Thyroid gland (tissue), 4 donors: ENCODE data around the gene HDAC9. TPM values are rescaled to one million over a fixed set of nuclear protein-coding genes. Genes with fewer than 3 reads are reported as not detected.
A peak's percentile ranks its signal among the peaks of the same experiment; 100 is the strongest.

Experiments
- DNase-seq, 2 donors: peaks; one replicate each; pipeline ENCODE4 v3.0.0-alpha.2; 2019
- H3K27ac ChIP-seq, 3 donors: fragments of 200-600 bp; sonication (generic); 1 replicate in 2 of 3; 2 replicates in 1 of 3; pipeline ENCODE4 v1.5.1; 2016 to 2019; ENCODE audit warnings: mild to moderate bottlenecking in 1 of 3, moderate library complexity in 1 of 3
- H3K27me3 ChIP-seq: fragments of 200-600 bp; sonication (generic); one replicate; pipeline ENCODE4 v1.5.1; 2019
- H3K36me3 ChIP-seq, 2 donors: fragments of 200-600 bp; sonication (generic); one replicate each; pipeline ENCODE4 v1.5.1; 2016 to 2019
- H3K4me1 ChIP-seq, 2 donors: fragments of 200-600 bp; sonication (generic); one replicate each; pipeline ENCODE4 v1.5.1; 2017 to 2019
- H3K4me3 ChIP-seq, 3 donors: fragments of 200-600 bp; sonication (generic); replicated peaks in 1 of 3; 1 replicate in 2 of 3; 2 replicates in 1 of 3; pipeline ENCODE4 v1.5.1; 2016; ENCODE audit warnings: mild to moderate bottlenecking in 1 of 3
- H3K9me3 ChIP-seq: fragments of 200-600 bp; sonication (generic); one replicate; pipeline ENCODE4 v1.5.1; 2017
- CTCF ChIP-seq, 6 experiments: fragments of 200-600 bp in 3 of 6; fragments of 450-650 bp in 3 of 6; sonication (generic) in 3 of 6; IDR thresholded peaks; one replicate each; pipeline ENCODE4 v1.5.1; 2016 to 2019; ENCODE audit warnings: antibody characterized with exemption in 6 of 6, mild to moderate bottlenecking in 2 of 6, inconsistent platforms in 1 of 6, moderate library complexity in 1 of 6
- POLR2A ChIP-seq, 2 donors: fragments of 450-650 bp; IDR thresholded peaks; one replicate each; pipeline ENCODE4 v1.6.1; 2017; ENCODE audit warnings: antibody characterized with exemption in 2 of 2, mild to moderate bottlenecking in 2 of 2, moderate library complexity in 1 of 2
- WGBS, 2 donors: methylation state at CpG; one replicate each; pipeline ENCODE4 v1.1.5; 2017; 5-methylcytosine and 5-hydroxymethylcytosine counted together
- intact Hi-C: fragments of 100-400 bp; cut with DNase I; formaldehyde crosslinking; loops from one replicate; pipeline ENCODE4 v1.15.1; 2023
- total RNA-seq, 4 donors: library from RNA; depleted of rRNA; stranded (reverse); fragments of >200 nt; gene quantifications; one replicate each; pipeline ENCODE4 v1.2.3, GENCODE V29; 2016

The HDAC9 gene
- total RNA-seq, 4 donors from 2014 or later: 5.4 to 28.2 (median 7.2) TPM

GRCh38 chr7:18610331-18610948, 114.9 kb downstream of the HDAC9 start:
- H3K4me3 ChIP-seq: no peak overlapping the region
- H3K27me3 ChIP-seq: no peaks in the 10 kb centered on the region
- H3K36me3 ChIP-seq: no peaks in the 10 kb centered on the region
- intact Hi-C loops: no loop called here
- TF ChIP-seq CTCF (IDR thresholded peaks at IDR 0.05) (peak; percentile 10 to 52 (median 37)), POLR2A (IDR thresholded peaks at IDR 0.05) (no peak)
- H3K4me1 ChIP-seq: no peaks in the 10 kb centered on the region
- peak; percentile 2 for DNase-seq
- WGBS, 2 donors: 51 to 52% methylated on average over 8 of the region's 8 CpGs
- H3K27ac ChIP-seq: no peak overlapping the region
- no peaks in the 10 kb centered on the region for H3K9me3 ChIP-seq

- TF ChIP-seq POLR2A (IDR thresholded peaks at IDR 0.05) (no peak), CTCF (IDR thresholded peaks at IDR 0.05) (no peak)
- H3K27me3 ChIP-seq: no peaks in the 10 kb centered on the region
- no peaks in the 10 kb centered on the region for H3K36me3 ChIP-seq
- intact Hi-C loops: no loop called here
- H3K4me1 ChIP-seq: no peaks in the 10 kb centered on the region
- H3K4me3 ChIP-seq: no peak overlapping the region
- no peaks in the 10 kb centered on the region for H3K9me3 ChIP-seq
- no peak for DNase-seq
- no peak overlapping the region for H3K27ac ChIP-seq
Observed at GRCh38 chr7:18614841-18615240, 119.3 kb downstream of the HDAC9 start.

GRCh38 chr7:18619311-18619710, 123.8 kb downstream of the HDAC9 start:
- no peaks in the 10 kb centered on the region for H3K27me3 ChIP-seq
- TF ChIP-seq CTCF (IDR thresholded peaks at IDR 0.05): no peak
- TF ChIP-seq POLR2A (IDR thresholded peaks at IDR 0.05): no peak
- H3K27ac ChIP-seq: no peak overlapping the region
- no peaks in the 10 kb centered on the region for H3K36me3 ChIP-seq
- intact Hi-C loops: no loop called here
- H3K4me1 ChIP-seq: no peaks in the 10 kb centered on the region
- DNase-seq: no peak
- no peak overlapping the region for H3K4me3 ChIP-seq
- WGBS, 2 donors: 77 to 78% methylated on average over 1 of the region's 1 CpG
- H3K9me3 ChIP-seq: no peaks in the 10 kb centered on the region

GRCh38 chr7:18623389-18623788, 127.8 kb downstream of the HDAC9 start:
- intact Hi-C loops: no loop called here
- Histone ChIP-seq H3K4me1 (no peaks in the 10 kb centered on the region), H3K9me3 (no peaks in the 10 kb centered on the region), H3K27me3 (no peaks in the 10 kb centered on the region), H3K4me3 (no peak overlapping the region), H3K36me3 (no peaks in the 10 kb centered on the region), H3K27ac (no peak overlapping the region)
- DNase-seq: no peak
- TF ChIP-seq CTCF (IDR thresholded peaks at IDR 0.05) (no peak), POLR2A (IDR thresholded peaks at IDR 0.05) (no peak)
- WGBS, 2 donors: 100% methylated on average over 3 of the region's 3 CpGs

GRCh38 chr7:18624459-18624858, 128.9 kb downstream of the HDAC9 start:
- intact Hi-C loops: no loop called here
- TF ChIP-seq POLR2A (IDR thresholded peaks at IDR 0.05) (no peak), CTCF (IDR thresholded peaks at IDR 0.05) (no peak)
- Histone ChIP-seq H3K36me3 (no peaks in the 10 kb centered on the region), H3K4me3 (no peak overlapping the region), H3K27me3 (no peaks in the 10 kb centered on the region), H3K9me3 (no peaks in the 10 kb centered on the region), H3K27ac (no peak overlapping the region), H3K4me1 (no peaks in the 10 kb centered on the region)
- DNase-seq: no peak
- WGBS, 2 donors: 67 to 82% methylated on average over 1 of the region's 1 CpG
